ENCODE measurements around the gene CDKN2D.

The CDKN2D gene

GRCh38 chr19:10520652-10521318, 48.0 kb downstream of the CDKN2D start:
- DNase-seq (ENCODE audit: low read depth in 2 of 2): no peak

GRCh38 chr19:10519421-10519820, 49.4 kb downstream of the CDKN2D start:
- DNase-seq (ENCODE audit: low read depth in 2 of 2): no peak

DNA sequence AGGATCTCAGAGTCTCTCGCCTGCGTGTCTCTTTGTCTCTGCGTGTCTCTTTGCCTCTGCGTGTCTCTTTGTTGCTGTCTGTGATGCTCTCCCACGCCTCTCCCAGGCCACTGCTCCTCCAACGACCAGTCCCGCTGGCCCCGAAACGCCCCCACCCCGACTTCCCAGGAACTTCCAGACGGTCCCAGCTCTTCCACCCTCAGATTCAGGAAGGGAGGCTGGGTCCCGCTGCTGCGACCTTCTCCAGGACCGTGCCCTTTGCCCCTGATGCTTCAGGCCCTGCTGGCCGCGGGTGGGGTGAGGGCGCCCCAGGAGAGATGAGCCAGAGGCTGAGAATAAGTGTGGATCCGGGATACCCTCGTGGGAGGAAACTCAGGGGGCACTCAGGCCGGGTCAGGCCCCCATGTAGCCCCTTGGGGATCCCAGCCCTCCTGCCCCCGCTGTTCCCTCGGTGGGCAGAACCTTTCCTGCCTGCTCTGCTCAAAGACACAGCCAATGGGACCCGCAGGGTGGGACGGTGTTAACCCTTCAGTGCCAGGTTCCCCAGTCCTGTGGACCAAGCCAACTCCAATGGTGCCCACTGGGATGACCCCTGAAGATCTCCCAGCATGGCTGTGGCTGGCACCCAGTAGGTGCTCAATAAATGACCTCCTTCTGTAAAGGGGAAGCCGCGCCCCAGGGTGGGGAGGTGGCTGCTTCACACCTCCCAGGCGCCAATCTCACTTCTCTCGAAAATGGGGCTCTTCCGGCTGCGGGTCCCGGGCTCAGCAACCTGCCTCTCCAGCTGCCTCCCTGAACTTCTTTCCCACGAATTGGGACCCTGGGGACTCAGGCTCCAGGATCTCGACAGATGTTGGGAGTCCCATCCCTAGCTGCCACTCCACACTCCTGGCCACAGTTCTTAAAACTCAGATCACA, 50.1 kb downstream of the CDKN2D start:
- DNase-seq (ENCODE audit: low read depth in 2 of 2): no peak

DNA sequence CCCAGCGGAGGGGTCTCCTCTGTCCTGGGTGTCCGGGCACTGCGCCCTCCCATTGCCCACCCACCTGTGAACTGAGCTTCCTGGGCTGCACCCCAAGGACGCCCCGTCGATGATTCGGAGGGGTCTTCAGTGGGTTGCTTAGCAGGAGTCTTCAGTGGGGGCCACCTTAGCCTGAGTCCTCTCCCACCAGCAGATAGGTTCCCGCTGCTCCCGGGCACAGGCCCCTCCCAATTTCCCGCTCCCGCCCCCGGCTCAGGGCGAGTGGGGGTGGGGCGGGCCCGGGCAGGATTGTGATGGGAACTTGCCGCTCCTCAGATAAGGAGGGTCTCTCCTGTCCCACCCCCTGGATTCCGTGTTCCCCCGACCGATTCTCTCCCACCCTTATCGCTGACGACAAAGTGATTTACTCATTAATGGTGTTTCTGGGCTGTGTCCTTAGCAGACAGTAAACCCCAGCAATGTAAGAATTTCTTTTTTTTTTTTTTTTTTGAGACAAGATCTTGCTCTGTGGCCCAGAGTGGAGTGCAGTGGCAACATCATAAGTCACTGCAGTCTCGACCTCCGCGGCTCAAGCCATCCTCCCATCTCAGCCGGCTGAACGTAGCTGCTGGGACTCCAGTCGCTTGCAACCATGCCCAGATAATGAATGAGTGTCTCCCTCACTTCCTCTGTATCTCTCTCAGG, 50.9 kb downstream of the CDKN2D start:
- DNase-seq (ENCODE audit: low read depth in 2 of 2): no peak

DNA sequence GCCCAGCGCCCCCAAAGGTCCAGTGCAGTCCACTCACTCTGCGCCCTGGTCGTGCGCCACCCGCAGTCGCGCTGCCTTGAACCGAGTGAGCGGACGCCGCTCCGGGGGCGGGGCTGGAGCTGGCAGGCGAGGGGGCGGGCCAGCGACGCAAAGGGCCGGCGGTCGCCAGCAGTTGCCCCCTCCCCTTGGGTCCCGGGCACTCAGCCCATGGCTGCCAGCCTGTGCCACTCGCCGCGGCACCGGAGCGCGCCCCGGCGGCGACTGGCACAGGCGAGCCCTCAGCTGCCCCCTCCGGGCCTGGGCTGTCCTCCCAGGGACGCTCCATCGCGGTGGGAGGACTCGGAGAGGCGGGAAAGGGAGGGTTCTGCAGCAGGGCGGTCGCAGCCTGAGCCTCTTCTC, 51.4 kb downstream of the CDKN2D start, which contains the start of gene S1PR5:
Gene S1PR5, minus strand, starts transcription at position 87 of the 399 bp plus-strand sequence. CDS start 2,436 bp downstream, outside the sequence.
- no peak for DNase-seq (ENCODE audit: low read depth in 2 of 2)

DNA sequence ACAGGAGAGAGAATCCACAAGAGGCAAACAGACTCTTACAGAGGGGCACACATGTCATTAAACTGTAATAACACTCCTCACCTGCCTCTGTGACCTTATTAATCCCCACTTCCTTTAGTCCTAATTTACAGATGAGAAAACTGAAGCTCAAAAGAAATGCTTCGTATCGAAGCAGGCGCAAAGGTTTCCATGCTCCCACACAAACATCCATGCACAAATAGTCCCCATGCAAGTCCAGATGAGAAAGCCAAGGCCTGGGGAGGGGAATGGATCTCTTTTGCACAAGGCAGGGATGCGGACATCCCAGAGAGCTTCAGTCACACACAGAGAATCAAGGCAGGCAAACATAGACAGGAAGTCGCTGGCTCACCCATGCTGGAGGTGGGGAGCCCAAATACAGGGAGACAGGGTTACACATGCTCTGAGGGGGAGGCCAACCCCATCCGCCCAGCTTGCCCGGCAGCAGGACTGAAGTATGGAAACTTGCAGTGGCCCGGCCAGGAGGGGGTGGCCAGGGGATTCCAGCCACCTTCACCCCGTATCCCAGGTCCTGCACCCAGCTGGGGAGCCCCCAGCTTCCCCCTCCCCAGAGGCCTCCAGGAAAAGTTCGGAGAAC, 52.0 kb downstream of the CDKN2D start:
- no peak for DNase-seq (ENCODE audit: low read depth in 2 of 2)
